H9 (cell line): ENCODE results near the gene MYL6B. TPM values are rescaled to one million over a fixed set of nuclear protein-coding genes. Genes with fewer than 3 reads are reported as not detected.

Experiments
- DNase-seq: peaks from one replicate; pipeline ENCODE4 v3.0.0-alpha.2; 2017
- H2AFZ ChIP-seq: one replicate; pipeline ENCODE4 v1.6.1; 2013; ENCODE audit warnings: mild to moderate bottlenecking, low read length, control low read depth, moderate library complexity
- H2AK5ac ChIP-seq: 2 replicates; pipeline ENCODE4 v1.6.1; 2013; ENCODE audit warnings: low read length, control low read depth, mixed read lengths; ENCODE audit not compliant: insufficient read length
- H2BK120ac ChIP-seq: one replicate; pipeline ENCODE4 v1.6.1; 2013; ENCODE audit warnings: low read depth, mild to moderate bottlenecking, low read length, control low read depth, inconsistent platforms; ENCODE audit not compliant: poor library complexity, severe bottlenecking
- H2BK12ac ChIP-seq: 2 replicates; pipeline ENCODE4 v1.6.1; 2013; ENCODE audit warnings: low read length, control low read depth, mixed read lengths, low read depth; ENCODE audit not compliant: insufficient read length
- H2BK15ac ChIP-seq: 2 replicates; pipeline ENCODE4 v1.6.1; 2013; ENCODE audit warnings: low read depth, low read length, control low read depth
- H2BK20ac ChIP-seq: one replicate; pipeline ENCODE4 v1.6.1; 2013; ENCODE audit warnings: low read depth, mild to moderate bottlenecking, low read length, control low read depth, inconsistent platforms; ENCODE audit not compliant: poor library complexity, severe bottlenecking
- H2BK5ac ChIP-seq: 2 replicates; pipeline ENCODE4 v1.6.1; 2013; ENCODE audit warnings: low read length, control low read depth, mixed read lengths; ENCODE audit not compliant: insufficient read length
- H3K14ac ChIP-seq: 2 replicates; pipeline ENCODE4 v1.6.1; 2013; ENCODE audit warnings: low read length, control low read depth; ENCODE audit not compliant: insufficient read depth
- H3K18ac ChIP-seq: 2 replicates; pipeline ENCODE4 v1.6.1; 2013; ENCODE audit warnings: low read depth, mild to moderate bottlenecking, mixed read lengths, low read length, control low read depth; ENCODE audit not compliant: insufficient read length
- H3K23ac ChIP-seq: 2 replicates; pipeline ENCODE4 v1.6.1; 2013; ENCODE audit warnings: low read length, control low read depth, mixed read lengths, low read depth; ENCODE audit not compliant: insufficient read length
- H3K23me2 ChIP-seq: 2 replicates; pipeline ENCODE4 v1.6.1; 2013; ENCODE audit warnings: low read depth, mild to moderate bottlenecking, mixed read lengths, low read length, control low read depth; ENCODE audit not compliant: insufficient read length, poor library complexity, severe bottlenecking
- H3K27ac ChIP-seq: 2 replicates; pipeline ENCODE4 v1.5.1; 2013; ENCODE audit warnings: low read length, control low read depth, mixed read lengths, low read depth; ENCODE audit not compliant: insufficient read length
- H3K27me3 ChIP-seq: 2 replicates; pipeline ENCODE4 v1.6.1; 2013; ENCODE audit warnings: low read length, control low read depth, inconsistent platforms; ENCODE audit not compliant: insufficient read depth
- H3K4ac ChIP-seq: 2 replicates; pipeline ENCODE4 v1.6.1; 2013; ENCODE audit warnings: low read depth, mild to moderate bottlenecking, control low read depth, inconsistent platforms, low read length, moderate library complexity
- H3K4me1 ChIP-seq: 2 replicates; pipeline ENCODE4 v1.6.1; 2013; ENCODE audit warnings: low read length, control low read depth, inconsistent platforms; ENCODE audit not compliant: insufficient read depth
- H3K4me2 ChIP-seq: 2 replicates; pipeline ENCODE4 v1.6.1; 2013; ENCODE audit warnings: low read length, control low read depth, mixed read lengths; ENCODE audit not compliant: insufficient read length, insufficient read depth
- H3K56ac ChIP-seq: 2 replicates; pipeline ENCODE4 v1.6.1; 2013; ENCODE audit warnings: low read depth, mild to moderate bottlenecking, mixed read lengths, low read length, control low read depth; ENCODE audit not compliant: insufficient read length
- H3K79me1 ChIP-seq: 2 replicates; pipeline ENCODE4 v1.6.1; 2013; ENCODE audit warnings: low read depth, mild to moderate bottlenecking, moderate library complexity, low read length, control low read depth, inconsistent platforms; ENCODE audit not compliant: insufficient read depth, poor library complexity, severe bottlenecking
- H3K79me2 ChIP-seq: 2 replicates; pipeline ENCODE4 v1.6.1; 2013; ENCODE audit warnings: low read length, control low read depth, inconsistent platforms; ENCODE audit not compliant: insufficient read depth
- H3K9ac ChIP-seq: 2 replicates; pipeline ENCODE4 v1.6.1; 2013; ENCODE audit warnings: low read length, control low read depth, mixed read lengths; ENCODE audit not compliant: insufficient read length; ENCODE audit errors: extremely low read depth
- H3K9me3 ChIP-seq: one replicate; pipeline ENCODE4 v1.6.1; 2013; ENCODE audit warnings: low read depth, low read length, inconsistent platforms; ENCODE audit not compliant: control insufficient read depth
- H3T11ph ChIP-seq: one replicate; pipeline ENCODE4 v1.6.1; 2013; ENCODE audit warnings: mild to moderate bottlenecking, low read length, control low read depth, inconsistent platforms
- H4K20me1 ChIP-seq: one replicate; pipeline ENCODE4 v1.6.1; 2013; ENCODE audit not compliant: control insufficient read depth, insufficient read length, insufficient read depth
- H4K5ac ChIP-seq: 2 replicates; pipeline ENCODE4 v1.6.1; 2013; ENCODE audit warnings: low read depth, mild to moderate bottlenecking, mixed read lengths, low read length, control low read depth; ENCODE audit not compliant: insufficient read length
- H4K8ac ChIP-seq: replicated peaks from 2 replicates; pipeline ENCODE4 v1.6.1; 2013; ENCODE audit warnings: low read length, control low read depth, mixed read lengths, low read depth; ENCODE audit not compliant: insufficient read length
- H4K91ac ChIP-seq: 2 replicates; pipeline ENCODE4 v1.6.1; 2013; ENCODE audit warnings: low read depth, mild to moderate bottlenecking, moderate library complexity, mixed read lengths, low read length, control low read depth; ENCODE audit not compliant: insufficient read length
- H3K27ac Mint-ChIP-seq, 3 experiments: 2 replicates in 2 of 3; 3 replicates in 1 of 3; pipeline ENCODE4 v1.8.0; 2020 to 2021; ENCODE audit warnings: mixed read lengths in 3 of 3, mild to moderate bottlenecking in 1 of 3, moderate library complexity in 1 of 3
- H3K27me3 Mint-ChIP-seq: 2 replicates; pipeline ENCODE4 v1.8.0; 2021; ENCODE audit warnings: low read depth, mild to moderate bottlenecking, moderate library complexity, mixed read lengths
- H3K36me3 Mint-ChIP-seq, 3 experiments: 2 replicates in 2 of 3; 3 replicates in 1 of 3; pipeline ENCODE4 v1.8.0; 2020 to 2021; ENCODE audit warnings: low read depth in 3 of 3, mixed read lengths in 3 of 3; ENCODE audit not compliant: insufficient read depth in 1 of 3
- H3K4me1 Mint-ChIP-seq, 2 experiments: 2 replicates each; pipeline ENCODE4 v1.8.0; 2020; ENCODE audit warnings: mixed read lengths in 2 of 2
- H3K4me3 Mint-ChIP-seq, 2 experiments: 2 replicates in 1 of 2; 3 replicates in 1 of 2; pipeline ENCODE4 v1.8.0; 2020 to 2021; ENCODE audit warnings: mild to moderate bottlenecking in 2 of 2, mixed read lengths in 2 of 2, moderate library complexity in 1 of 2
- H3K9me3 Mint-ChIP-seq, 2 experiments: 2 replicates in 1 of 2; 3 replicates in 1 of 2; pipeline ENCODE4 v1.8.0; 2020; ENCODE audit warnings: mild to moderate bottlenecking in 2 of 2, mixed read lengths in 2 of 2, moderate library complexity in 1 of 2
- CTCF ChIP-seq: fragments of 200-600 bp; sonication (generic); conservative IDR thresholded peaks from 3 replicates; pipeline ENCODE4 v1.8.0; 2021; ENCODE audit warnings: antibody characterized with exemption, mild to moderate bottlenecking
- WGBS: extraction: QIAGEN DNeasy Blood & Tissue Kit; methylation state at CpG from one replicate; pipeline ENCODE4 v1.1.7; 2013; ENCODE audit warnings: missing lambda C conversion rate, low lambda C conversion rate, mixed read lengths; ENCODE audit not compliant: insufficient read length; ENCODE audit errors: extremely low coverage; 5-methylcytosine and 5-hydroxymethylcytosine counted together
- total RNA-seq: library from RNA; stranded (reverse); gene quantifications from 2 replicates; pipeline ENCODE4 v1.2.1, GENCODE V29; 2021

Gene MYL6B
- total RNA-seq, 1 experiment from 2014 or later, result 165 TPM

- no peak for TF ChIP-seq CTCF
- no peak overlapping the region for H2BK20ac ChIP-seq
- no peaks in the 10 kb centered on the region for H3K27me3 ChIP-seq
- H2BK15ac ChIP-seq, result no peak overlapping the region
- 0 out of 5 replicates have a peak, but pooled peaks cover 0 to 3% of the 10 kb centered on the region in 2 experiments for H3K9me3 Mint-ChIP-seq
- no peaks in the 10 kb centered on the region for H3K9me3 ChIP-seq
- WGBS, result no CpG with 5 or more reads among the region's 2 CpGs
- H2BK5ac ChIP-seq, result no peak overlapping the region
- H3K79me2 ChIP-seq, result peaks cover 8% of the 10 kb centered on the region; the same call in 1 of the 2 replicates
- H3K4me1 ChIP-seq, result peaks cover 8% of the 10 kb centered on the region
- H4K91ac ChIP-seq, result no peak overlapping the region
- H3K27me3 Mint-ChIP-seq, result peaks cover 3% of the 10 kb centered on the region; the same call in 1 of the 2 replicates
- H2AK5ac ChIP-seq, result no peak overlapping the region
- H3K23ac ChIP-seq, result no peak overlapping the region
- H3K18ac ChIP-seq, result no peak overlapping the region
- peaks cover 35 to 57% (median 54%) of the 10 kb centered on the region in 3 experiments; a peak in 6 of 7 replicates for H3K36me3 Mint-ChIP-seq
- no peak overlapping the region for H3K9ac ChIP-seq
- peaks cover 18 to 22% of the 10 kb centered on the region in 2 experiments for H3K4me1 Mint-ChIP-seq
- no peak overlapping the region for H2AFZ ChIP-seq
- H3K4ac ChIP-seq, result no peak overlapping the region
- no peak overlapping the region for H3T11ph ChIP-seq
- no peak overlapping the region for H3K14ac ChIP-seq
- no peak overlapping the region for H4K8ac ChIP-seq
- H3K4me2 ChIP-seq, result no peak overlapping the region
- peaks cover 6% of the 10 kb centered on the region for H3K79me1 ChIP-seq
- DNase-seq, result no peak
- H2BK12ac ChIP-seq, result no peak overlapping the region
- H4K20me1 ChIP-seq, result no peaks in the 10 kb centered on the region
- H4K5ac ChIP-seq, result no peak overlapping the region
- peak overlapping the region in 1 of 3 experiments; percentile 86; a peak in 1 of 7 replicates for H3K27ac Mint-ChIP-seq
- peaks cover 12% of the 10 kb centered on the region for H3K23me2 ChIP-seq
- no peak overlapping the region for H2BK120ac ChIP-seq
- H3K27ac ChIP-seq, result no peak overlapping the region
- peak overlapping the region; percentile 14 to 32; a peak in 1 of 5 replicates for H3K4me3 Mint-ChIP-seq
- H3K56ac ChIP-seq, result no peak overlapping the region
Measured at GRCh38 chr12:56186957-56187356, 34.6 kb downstream of the MYL6B start.
